K562 (cell line): ENCODE data around the gene AKT1. TPM values are rescaled to one million over a fixed set of nuclear protein-coding genes. Genes with fewer than 3 reads are reported as not detected.

ENCODE experiments used
- EP400 ChIP-seq: fragments of 450-650 bp; IDR thresholded peaks from 2 replicates; pipeline ENCODE4 v1.6.1; 2017; ENCODE audit warnings: antibody characterized with exemption, mild to moderate bottlenecking, moderate library complexity
- ESRRA ChIP-seq: fragments of 450-650 bp; IDR thresholded peaks from 2 replicates; pipeline ENCODE4 v1.6.1; 2014; ENCODE audit warnings: low read depth, mild to moderate bottlenecking, moderate library complexity, borderline replicate concordance
- MTA3 ChIP-seq: fragments of 450-650 bp; formaldehyde crosslinking; IDR thresholded peaks from 2 replicates; pipeline ENCODE4 v1.6.1; 2017; ENCODE audit warnings: mild to moderate bottlenecking, borderline replicate concordance
- NEUROD1 ChIP-seq: fragments of 150-350 bp; IDR thresholded peaks from 2 replicates; pipeline ENCODE4 v1.6.1; 2014; ENCODE audit warnings: borderline replicate concordance, low read length, low read depth; ENCODE audit not compliant: partially characterized antibody
- OTX1 ChIP-seq: fragments of 450-650 bp; formaldehyde crosslinking; IDR thresholded peaks from 2 replicates; pipeline ENCODE4 v1.4.0; 2022; ENCODE audit warnings: mild to moderate bottlenecking
- RAD21 ChIP-seq, 2 experiments: fragments of 250-450 bp in 1 of 2; fragments of 450-650 bp in 1 of 2; sonication (Bioruptor Pico) in 1 of 2; formaldehyde crosslinking in 1 of 2; IDR thresholded peaks in 1 of 2; conservative IDR thresholded peaks in 1 of 2; 2 replicates each; pipeline versions ENCODE4 v1.4.0 to v1.8.0; 2020 to 2022; ENCODE audit warnings: mild to moderate bottlenecking in 2 of 2, moderate library complexity in 1 of 2
- SMC3 ChIP-seq: conservative IDR thresholded peaks from 2 replicates; pipeline ENCODE4 v1.6.1; 2011; ENCODE audit warnings: low read depth, low read length, improper control_type of control experiment; ENCODE audit not compliant: insufficient read depth
- SNRNP70 ChIP-seq: fragments of 200-400 bp; formaldehyde crosslinking; optimal IDR thresholded peaks from 2 replicates; pipeline ENCODE3; 2017; ENCODE audit warnings: low read depth, low read length
- SRSF7 ChIP-seq: fragments of 200-400 bp; formaldehyde crosslinking; optimal IDR thresholded peaks from 2 replicates; pipeline ENCODE3; 2017; ENCODE audit warnings: mild to moderate bottlenecking, low read depth, low read length
- TSC22D4 ChIP-seq: fragments of 450-650 bp; IDR thresholded peaks from 2 replicates; pipeline ENCODE4 v1.6.1; 2016; ENCODE audit warnings: missing genetic modification characterization, missing biosample characterization, control low read depth
- ZBTB7A ChIP-seq: IDR thresholded peaks from 2 replicates; pipeline ENCODE4 v1.6.1; 2011; ENCODE audit warnings: low read depth, mild to moderate bottlenecking, low read length, moderate library complexity, borderline replicate concordance; ENCODE audit not compliant: control insufficient read depth
- ZC3H8 ChIP-seq: fragments of 450-650 bp; IDR thresholded peaks from 2 replicates; pipeline ENCODE4 v1.6.1; 2017
- ZNF398 ChIP-seq: fragments of 250-450 bp; sonication (Bioruptor Pico); IDR thresholded peaks from 2 replicates; pipeline ENCODE4 v1.8.0; 2021; ENCODE audit warnings: moderate library complexity, mild to moderate bottlenecking, inconsistent platforms
- ZNF41 ChIP-seq: fragments of 250-450 bp; sonication (Bioruptor Pico); conservative IDR thresholded peaks from 2 replicates; pipeline ENCODE4 v1.4.0; 2020; ENCODE audit warnings: mild to moderate bottlenecking
- ZNF57 ChIP-seq: fragments of 450-650 bp; formaldehyde crosslinking; IDR thresholded peaks from 2 replicates; pipeline ENCODE4 v1.4.0; 2020; ENCODE audit warnings: mild to moderate bottlenecking, moderate library complexity
- ZNF584 ChIP-seq: fragments of 200-800 bp; sonication (Bioruptor generic); IDR thresholded peaks from 2 replicates; pipeline ENCODE4 v1.6.1; 2016; ENCODE audit warnings: low read depth, mild to moderate bottlenecking, missing genetic modification characterization, missing compliant biosample characterization
- ZNF668 ChIP-seq: fragments of 250-450 bp; sonication (Bioruptor Pico); IDR thresholded peaks from 2 replicates; pipeline ENCODE4 v1.8.0; 2022; ENCODE audit warnings: mild to moderate bottlenecking, inconsistent platforms
- polyA plus RNA-seq, 8 experiments: library from polyadenylated mRNA; depleted of rRNA in 4 of 8; stranded (reverse) in 5 of 8; unstranded in 3 of 8; fragments of >200 nt; fragmentation: Nextera tagmentation in 2 of 8; fragmentation: Illumina TruSeq in 1 of 8; extraction: Ambion mirVana in 2 of 8; extraction: Trizol in 1 of 8; gene quantifications; 2 replicates each; pipeline versions ENCODE4 v1.2.1 to v1.2.3, GENCODE V29; 2011 to 2014; ENCODE audit warnings: inconsistent platforms in 1 of 8, missing spikeins in 1 of 8
- total RNA-seq, 7 experiments: library from RNA; depleted of rRNA in 6 of 7; stranded (reverse); fragments of >200 nt in 6 of 7; fragmentation: Illumina TruSeq in 2 of 7; extraction: Trizol in 2 of 7; gene quantifications; 2 replicates each; pipeline versions ENCODE4 v1.2.1 to v1.2.3, GENCODE V29; 2011 to 2021; ENCODE audit warnings: low replicate concordance in 1 of 7
- TF ChIP-seq, protein P1 (sequence below): sonication (generic); formaldehyde crosslinking; IDR thresholded peaks from 2 replicates; pipeline ENCODE4 v1.8.0; 2022; ENCODE audit warnings: mild to moderate bottlenecking, missing genetic modification reagents
- TF ChIP-seq, protein P2 (sequence below): fragments of 450-650 bp; formaldehyde crosslinking; IDR thresholded peaks from 2 replicates; pipeline ENCODE4 v1.4.0; 2022; ENCODE audit warnings: mild to moderate bottlenecking, moderate library complexity
- TF ChIP-seq, protein P3 (sequence below): fragments of 450-650 bp; IDR thresholded peaks from 2 replicates; pipeline ENCODE4 v1.6.1; 2016; ENCODE audit warnings: missing biosample characterization, missing genetic modification characterization
- TF ChIP-seq, protein P4 (sequence below): fragments of 450-650 bp; formaldehyde crosslinking; IDR thresholded peaks from 2 replicates; pipeline ENCODE4 v1.4.0; 2020; ENCODE audit warnings: mild to moderate bottlenecking, moderate library complexity

AKT1 gene
- total and polyA plus RNA-seq, 9 of the 15 experiments (the other 6 are each of a cell fraction or from before 2014, with no cell fraction given) = 0.49 to 132 (median 75.1) TPM

- peak; percentile 63; the same call in 1 of the 2 replicates for TF ChIP-seq EP400
- TF ChIP-seq NEUROD1 = peak; percentile 8
- TF ChIP-seq RAD21 (CRISPR knock-in tag; conservative IDR thresholded peaks at IDR 0.05 in 1 of 2, IDR thresholded peaks at IDR 0.05 in 1 of 2) = peak; percentile 60 to 70
- peak; percentile 70 for TF ChIP-seq ESRRA
- TF ChIP-seq ZNF584 (CRISPR knock-in tag) = no peak
- TF ChIP-seq TSC22D4 = no peak
- no peak for TF ChIP-seq ZNF668 (CRISPR knock-in tag)
- peak; percentile 72; the same call in 1 of the 2 replicates for TF ChIP-seq ZBTB7A
- TF ChIP-seq, protein P1, sequence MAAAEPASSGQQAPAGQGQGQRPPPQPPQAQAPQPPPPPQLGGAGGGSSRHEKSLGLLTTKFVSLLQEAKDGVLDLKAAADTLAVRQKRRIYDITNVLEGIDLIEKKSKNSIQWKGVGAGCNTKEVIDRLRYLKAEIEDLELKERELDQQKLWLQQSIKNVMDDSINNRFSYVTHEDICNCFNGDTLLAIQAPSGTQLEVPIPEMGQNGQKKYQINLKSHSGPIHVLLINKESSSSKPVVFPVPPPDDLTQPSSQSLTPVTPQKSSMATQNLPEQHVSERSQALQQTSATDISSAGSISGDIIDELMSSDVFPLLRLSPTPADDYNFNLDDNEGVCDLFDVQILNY (CRISPR knock-in tag) = no peak
- no peak for TF ChIP-seq ZNF57 (CRISPR knock-in tag)
- peak; percentile 74 for TF ChIP-seq SMC3
- TF ChIP-seq, protein P2, sequence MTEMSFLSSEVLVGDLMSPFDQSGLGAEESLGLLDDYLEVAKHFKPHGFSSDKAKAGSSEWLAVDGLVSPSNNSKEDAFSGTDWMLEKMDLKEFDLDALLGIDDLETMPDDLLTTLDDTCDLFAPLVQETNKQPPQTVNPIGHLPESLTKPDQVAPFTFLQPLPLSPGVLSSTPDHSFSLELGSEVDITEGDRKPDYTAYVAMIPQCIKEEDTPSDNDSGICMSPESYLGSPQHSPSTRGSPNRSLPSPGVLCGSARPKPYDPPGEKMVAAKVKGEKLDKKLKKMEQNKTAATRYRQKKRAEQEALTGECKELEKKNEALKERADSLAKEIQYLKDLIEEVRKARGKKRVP = no peak
- TF ChIP-seq OTX1 (CRISPR knock-in tag) = no peak
- TF ChIP-seq ZC3H8 = no peak
- no peak for TF ChIP-seq SNRNP70
- no peak for TF ChIP-seq ZNF41
- no peak for TF ChIP-seq ZNF398
- TF ChIP-seq SRSF7 = no peak
- TF ChIP-seq, protein P3, sequence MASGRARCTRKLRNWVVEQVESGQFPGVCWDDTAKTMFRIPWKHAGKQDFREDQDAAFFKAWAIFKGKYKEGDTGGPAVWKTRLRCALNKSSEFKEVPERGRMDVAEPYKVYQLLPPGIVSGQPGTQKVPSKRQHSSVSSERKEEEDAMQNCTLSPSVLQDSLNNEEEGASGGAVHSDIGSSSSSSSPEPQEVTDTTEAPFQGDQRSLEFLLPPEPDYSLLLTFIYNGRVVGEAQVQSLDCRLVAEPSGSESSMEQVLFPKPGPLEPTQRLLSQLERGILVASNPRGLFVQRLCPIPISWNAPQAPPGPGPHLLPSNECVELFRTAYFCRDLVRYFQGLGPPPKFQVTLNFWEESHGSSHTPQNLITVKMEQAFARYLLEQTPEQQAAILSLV = no peak
- TF ChIP-seq, protein P4, sequence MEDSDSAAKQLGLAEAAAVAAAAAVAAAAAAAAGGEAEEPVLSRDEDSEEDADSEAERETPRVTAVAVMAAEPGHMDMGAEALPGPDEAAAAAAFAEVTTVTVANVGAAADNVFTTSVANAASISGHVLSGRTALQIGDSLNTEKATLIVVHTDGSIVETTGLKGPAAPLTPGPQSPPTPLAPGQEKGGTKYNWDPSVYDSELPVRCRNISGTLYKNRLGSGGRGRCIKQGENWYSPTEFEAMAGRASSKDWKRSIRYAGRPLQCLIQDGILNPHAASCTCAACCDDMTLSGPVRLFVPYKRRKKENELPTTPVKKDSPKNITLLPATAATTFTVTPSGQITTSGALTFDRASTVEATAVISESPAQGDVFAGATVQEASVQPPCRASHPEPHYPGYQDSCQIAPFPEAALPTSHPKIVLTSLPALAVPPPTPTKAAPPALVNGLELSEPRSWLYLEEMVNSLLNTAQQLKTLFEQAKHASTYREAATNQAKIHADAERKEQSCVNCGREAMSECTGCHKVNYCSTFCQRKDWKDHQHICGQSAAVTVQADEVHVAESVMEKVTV (CRISPR knock-in tag) = peak; percentile 37; the same call in 1 of the 2 replicates
- TF ChIP-seq MTA3 = no peak
Measured at GRCh38 chr14:104768437-104769323, 26.9 kb downstream of the AKT1 start (continued).
